Urinary bladder (tissue), 4 donors: ENCODE measurements around the gene MCUB. TPM values are rescaled to one million over a fixed set of nuclear protein-coding genes. Genes with fewer than 3 reads are reported as not detected.
A peak's percentile ranks its signal among the peaks of the same experiment; 100 is the strongest.
"Not testable (repeated sequence)": the region's sequence is repeated elsewhere in the genome, so short reads cannot be mapped to it uniquely, and the experiment has no call there.

Source experiments
- DNase-seq: peaks from one replicate; pipeline ENCODE4 v3.0.0-alpha.2; 2015; ENCODE audit errors: extremely low spot score
- H3K27ac ChIP-seq: one replicate; pipeline ENCODE4 v1.5.1; 2013; ENCODE audit warnings: low read depth, mild to moderate bottlenecking, moderate library complexity
- H3K36me3 ChIP-seq: one replicate; pipeline ENCODE4 v1.6.1; 2013; ENCODE audit warnings: mild to moderate bottlenecking, moderate library complexity; ENCODE audit not compliant: insufficient read depth
- H3K4me1 ChIP-seq: one replicate; pipeline ENCODE4 v1.6.1; 2013; ENCODE audit warnings: mild to moderate bottlenecking, moderate library complexity; ENCODE audit not compliant: insufficient read depth
- H3K4me3 ChIP-seq: one replicate; pipeline ENCODE4 v1.5.1; 2013; ENCODE audit warnings: low read depth, low read length
- WGBS: extraction: QIAGEN DNeasy Blood & Tissue Kit; methylation state at CpG from one replicate; pipeline ENCODE4 v1.1.7; 2013; 5-methylcytosine and 5-hydroxymethylcytosine counted together
- polyA plus RNA-seq: library from polyadenylated mRNA; stranded (reverse); fragments of 200-250 nt; gene quantifications from one replicate; pipeline ENCODE4 v1.2.3, GENCODE V29; 2013
- total RNA-seq: library from RNA; depleted of rRNA; stranded (reverse); fragments of >200 nt; gene quantifications from one replicate; pipeline ENCODE4 v1.2.3, GENCODE V29; 2014
- donor health status: healthy with polysubstance abuse.
- donor health status: healthy.

The MCUB gene
- total and polyA plus RNA-seq, 2 donors, result 13.5 to 15.2 TPM

DNA sequence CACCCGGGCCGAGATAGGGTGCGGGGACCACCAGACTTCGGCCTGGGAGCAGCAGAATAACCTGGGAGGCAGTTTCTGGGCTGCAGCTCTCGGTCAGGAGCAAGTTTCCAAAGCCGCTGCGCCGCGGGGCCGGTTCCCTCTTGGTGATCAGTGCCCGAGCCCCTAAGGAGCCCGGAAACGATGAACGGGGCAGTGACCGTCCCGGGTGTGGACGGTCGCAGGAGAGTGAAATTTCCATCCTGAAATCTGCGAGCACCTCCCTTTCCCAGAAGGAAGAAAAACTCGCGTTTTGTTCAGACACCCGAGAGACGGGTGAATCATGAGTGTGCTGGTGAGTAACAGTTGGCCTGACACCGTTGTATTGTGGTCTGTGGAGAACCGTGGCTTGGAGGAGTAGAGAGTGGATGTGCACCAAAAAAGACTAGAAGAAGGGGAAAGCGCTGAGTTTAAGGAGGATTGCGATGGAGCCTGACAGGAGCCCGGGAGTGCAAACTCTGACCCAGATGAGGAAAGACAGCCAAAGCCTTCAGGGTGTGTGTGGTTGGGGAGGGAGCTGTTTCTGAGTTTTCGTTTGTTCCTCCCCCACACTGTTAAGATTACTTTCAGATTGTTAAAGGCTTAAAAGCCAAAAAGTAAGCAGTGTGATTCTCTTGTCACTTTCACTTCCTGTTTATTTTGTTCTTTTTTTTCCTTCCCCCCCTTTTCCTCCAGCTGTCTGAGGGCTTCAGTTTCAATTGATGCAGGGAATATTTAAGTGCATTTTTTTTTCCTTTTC is 828 bp downstream of the MCUB start:
- H3K27ac ChIP-seq, result peak overlapping the region; percentile 71
- no peak for DNase-seq
- no peaks in the 10 kb centered on the region for H3K36me3 ChIP-seq
- WGBS, result under 1% methylated on average over 29 of the region's 29 CpGs
- no peaks in the 10 kb centered on the region for H3K4me1 ChIP-seq
- H3K4me3 ChIP-seq, result peak overlapping the region; percentile 64

DNA sequence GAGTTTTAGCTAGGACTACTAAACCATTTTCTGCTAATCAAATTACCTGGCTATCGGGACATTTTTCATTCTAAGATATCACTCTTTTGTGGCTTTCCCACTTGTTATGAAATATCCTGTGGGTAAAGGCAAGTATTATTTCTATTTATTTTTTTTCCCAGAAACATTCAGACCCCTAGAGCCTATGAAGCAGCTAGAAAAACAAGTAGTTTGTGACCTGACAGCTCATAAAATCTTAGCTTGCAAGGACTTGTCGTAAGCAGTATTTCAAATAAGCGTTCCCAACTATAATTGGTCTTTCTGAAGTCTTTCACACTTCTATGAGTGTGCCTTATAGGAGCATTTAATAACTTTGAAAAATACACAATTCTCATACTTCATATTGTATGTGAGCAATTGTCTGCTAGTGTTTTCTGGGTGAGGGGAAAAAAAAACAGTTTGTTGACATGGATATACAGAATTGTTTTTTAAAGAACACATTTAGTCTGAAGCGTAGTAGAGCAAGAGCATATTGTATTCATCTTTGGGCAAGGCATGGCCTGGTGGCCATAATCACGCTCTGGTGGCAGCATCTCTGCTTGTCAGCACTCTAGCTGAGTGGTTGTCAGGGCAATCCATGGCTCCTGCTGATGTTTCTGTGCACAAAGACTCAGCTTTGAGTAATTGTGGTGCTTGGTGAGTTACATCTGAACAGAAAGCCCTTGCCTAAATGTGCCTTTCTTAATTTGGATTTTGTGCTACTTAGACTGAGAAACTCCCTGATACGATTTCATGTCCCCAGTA is 2.6 kb downstream of the MCUB start:
- H3K36me3 ChIP-seq, result no peaks in the 10 kb centered on the region
- no peaks in the 10 kb centered on the region for H3K4me1 ChIP-seq
- WGBS, result 92% methylated on average over 6 of the region's 6 CpGs
- no peak overlapping the region for H3K4me3 ChIP-seq
- H3K27ac ChIP-seq, result no peak overlapping the region
- DNase-seq, result no peak

DNA sequence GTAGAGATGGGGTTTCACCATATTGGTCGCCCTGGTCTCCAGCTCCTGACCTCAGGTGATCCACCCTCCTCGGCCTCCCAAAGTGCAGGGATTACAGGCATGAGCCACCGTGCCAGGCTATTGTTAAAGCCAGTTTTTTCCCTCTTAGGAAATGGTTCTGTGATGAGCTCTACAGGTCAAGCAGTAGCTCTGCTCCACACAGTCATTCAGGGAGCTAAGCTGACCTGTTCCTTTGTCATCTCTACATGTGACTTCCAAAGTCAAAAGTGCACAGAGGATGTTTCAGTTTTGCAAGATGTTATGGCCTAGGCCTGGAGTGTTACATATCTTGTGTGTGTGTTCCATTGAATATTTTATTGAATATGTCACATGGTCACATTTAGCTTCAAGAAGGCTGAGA is 11.4 kb downstream of the MCUB start:
- Histone ChIP-seq H3K4me3 (no peak overlapping the region), H3K36me3 (no peaks in the 10 kb centered on the region), H3K4me1 (no peaks in the 10 kb centered on the region), H3K27ac (no peak overlapping the region)
- no peak for DNase-seq
- WGBS, result 98% methylated on average over 3 of the region's 3 CpGs

DNA sequence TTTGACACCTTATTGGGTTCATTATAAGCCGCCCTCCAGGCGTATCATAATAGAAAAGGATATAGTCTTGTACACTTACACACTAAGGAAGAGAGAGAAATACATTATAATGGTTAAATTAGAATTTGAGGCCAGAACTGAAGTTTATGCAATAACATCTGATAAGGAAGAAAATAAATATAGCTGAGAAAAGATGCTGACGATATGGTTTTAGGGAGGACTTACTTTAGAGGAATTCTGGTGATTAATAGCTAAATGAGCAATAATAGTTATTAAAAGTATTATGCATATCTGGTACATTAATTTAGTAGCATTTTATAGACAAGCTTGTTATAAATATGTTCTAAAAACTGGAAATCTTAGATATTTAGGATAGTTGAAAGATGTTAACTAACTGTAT is 12.1 kb downstream of the MCUB start:
- no peaks in the 10 kb centered on the region for H3K4me1 ChIP-seq
- H3K27ac ChIP-seq, result no peak overlapping the region
- no peaks in the 10 kb centered on the region for H3K36me3 ChIP-seq
- no peak overlapping the region for H3K4me3 ChIP-seq
- 86% methylated on average over 3 of the region's 3 CpGs for WGBS
- no peak for DNase-seq

DNA sequence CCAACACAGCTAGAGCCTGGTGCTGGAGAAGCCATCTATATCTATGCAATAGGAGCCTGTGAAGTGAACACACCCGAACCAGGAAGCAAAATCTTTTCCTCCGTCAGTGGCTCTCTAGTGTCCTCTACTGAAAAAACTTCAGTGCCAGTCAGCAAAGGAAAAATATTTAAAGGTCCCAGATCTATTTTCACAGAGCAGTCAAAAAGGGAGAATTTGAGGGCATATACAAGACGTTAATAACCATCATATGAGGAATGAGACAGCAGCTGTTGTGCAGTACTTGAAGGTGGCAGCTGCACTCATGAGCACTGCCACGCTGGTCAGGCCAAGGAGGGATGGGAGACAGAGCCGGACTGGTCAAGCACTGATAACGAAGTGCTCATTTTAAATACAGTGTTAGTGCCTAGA is 14.4 kb downstream of the MCUB start:
- H3K4me3 ChIP-seq, result no peak overlapping the region
- WGBS, result 68% methylated on average over 6 of the region's 6 CpGs
- no peaks in the 10 kb centered on the region for H3K4me1 ChIP-seq
- no peak overlapping the region for H3K27ac ChIP-seq
- DNase-seq, result no peak
- no peaks in the 10 kb centered on the region for H3K36me3 ChIP-seq

DNA sequence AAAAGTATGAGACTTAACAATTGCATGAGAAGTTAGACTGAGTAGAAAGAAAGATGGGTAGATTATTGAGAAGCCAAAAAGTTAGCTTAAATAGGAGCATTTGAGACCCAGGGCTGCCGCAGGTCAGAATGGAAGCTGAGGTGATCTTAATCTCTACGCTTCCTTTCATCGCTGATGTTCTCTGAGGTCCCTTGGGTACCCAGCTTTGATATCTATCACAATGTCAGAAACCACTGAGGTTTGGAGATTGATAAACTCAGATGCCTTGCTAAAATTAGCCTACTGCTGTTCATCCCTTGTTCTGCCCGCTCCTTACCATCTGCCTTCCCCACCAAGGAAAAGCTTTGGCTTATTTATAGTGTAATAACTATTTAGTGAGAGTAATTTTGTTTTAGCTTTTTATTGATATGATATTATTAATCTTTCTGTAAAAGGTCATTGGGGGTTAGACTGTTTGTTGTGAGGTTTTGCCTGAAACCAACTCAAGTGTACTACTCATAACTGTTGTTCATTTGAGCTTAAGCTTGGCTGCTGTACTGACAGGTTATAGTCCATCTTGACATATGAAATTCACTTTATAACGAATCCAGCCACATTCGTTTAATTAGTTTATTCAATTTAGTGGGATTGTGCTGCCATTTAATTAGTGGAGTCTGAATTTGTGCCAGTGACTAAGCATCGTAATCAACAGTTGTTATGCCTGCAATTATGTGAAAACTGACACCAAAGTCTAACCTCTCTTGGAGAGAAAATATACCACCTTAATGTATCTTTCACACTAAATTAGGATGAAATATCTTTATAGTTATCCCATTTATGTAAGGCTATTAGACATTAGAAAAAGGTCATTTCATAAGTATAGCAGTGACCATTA is 15.1 kb downstream of the MCUB start:
- Histone ChIP-seq H3K27ac (no peak overlapping the region), H3K4me3 (no peak overlapping the region), H3K4me1 (no peaks in the 10 kb centered on the region), H3K36me3 (no peaks in the 10 kb centered on the region)
- no peak for DNase-seq
- 82% methylated on average over 7 of the region's 7 CpGs for WGBS

DNA sequence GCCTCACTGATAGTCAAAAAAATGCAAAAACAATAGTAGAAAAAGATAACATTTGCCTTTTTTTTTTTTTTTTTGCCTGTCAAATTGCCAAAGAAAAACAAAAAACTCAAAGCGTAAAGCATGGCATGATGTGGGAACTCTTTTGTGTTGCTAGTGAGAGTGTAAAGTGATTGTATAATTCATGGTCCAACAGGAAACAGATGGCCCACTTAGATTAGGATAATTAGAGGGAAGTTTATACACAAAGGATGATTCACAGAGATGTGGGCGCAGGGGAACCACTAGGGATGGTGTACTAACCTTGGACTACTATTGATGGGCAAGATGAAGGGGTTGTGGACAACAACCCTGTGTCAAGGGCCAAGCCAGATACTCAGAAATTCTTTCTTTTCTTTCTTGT is 16.4 kb downstream of the MCUB start:
- H3K4me3 ChIP-seq, result no peak overlapping the region
- 70% methylated on average over 2 of the region's 2 CpGs for WGBS
- H3K36me3 ChIP-seq, result no peaks in the 10 kb centered on the region
- no peaks in the 10 kb centered on the region for H3K4me1 ChIP-seq
- no peak overlapping the region for H3K27ac ChIP-seq
- no peak for DNase-seq

DNA sequence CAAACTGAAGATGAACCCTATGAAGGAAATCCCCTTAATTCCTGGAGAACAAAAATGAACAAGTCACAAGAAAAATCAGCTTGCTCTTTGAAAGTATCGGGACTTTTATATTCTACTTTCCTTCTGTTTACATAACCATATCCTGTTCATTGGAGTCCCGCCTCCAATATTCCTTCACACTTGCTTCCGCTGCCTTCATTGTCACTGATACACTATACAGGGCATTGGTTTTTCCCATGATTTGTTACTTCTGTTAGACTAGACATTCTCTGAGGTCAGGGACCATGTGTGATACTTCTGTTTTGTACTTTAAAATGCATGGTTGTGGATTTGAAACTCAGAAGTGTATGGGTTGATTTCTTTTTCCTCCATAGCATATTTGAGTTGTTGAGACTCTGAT is 18.8 kb downstream of the MCUB start:
- no peak overlapping the region for H3K4me3 ChIP-seq
- no peak for DNase-seq
- H3K27ac ChIP-seq, result no peak overlapping the region
- WGBS, result 70% methylated on average over 3 of the region's 3 CpGs
- H3K4me1 ChIP-seq, result no peaks in the 10 kb centered on the region
- no peaks in the 10 kb centered on the region for H3K36me3 ChIP-seq

DNA sequence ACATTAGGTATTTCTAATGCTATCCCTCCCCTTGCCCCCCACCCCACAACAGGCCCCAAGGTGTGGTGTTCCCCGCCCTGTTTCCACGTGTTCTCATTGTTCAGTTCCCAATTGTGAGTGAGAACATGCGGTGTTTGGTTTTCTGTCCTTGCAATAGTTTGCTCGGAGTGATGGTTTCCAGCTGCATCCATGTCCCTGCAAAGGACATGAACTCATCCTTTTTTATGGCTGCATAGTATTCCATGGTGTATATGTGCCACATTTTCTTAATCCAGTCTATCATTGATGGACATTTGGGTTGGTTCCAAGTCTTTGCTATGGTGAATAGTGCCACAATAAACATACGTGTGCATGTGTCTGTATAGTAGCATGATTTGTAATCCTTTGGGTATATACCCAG is 20.0 kb downstream of the MCUB start:
- H3K27ac ChIP-seq, DNase-seq, H3K36me3 ChIP-seq, H3K4me3 ChIP-seq, H3K4me1 ChIP-seq: not testable (repeated sequence)
- 94% methylated on average over 5 of the region's 5 CpGs for WGBS

DNA sequence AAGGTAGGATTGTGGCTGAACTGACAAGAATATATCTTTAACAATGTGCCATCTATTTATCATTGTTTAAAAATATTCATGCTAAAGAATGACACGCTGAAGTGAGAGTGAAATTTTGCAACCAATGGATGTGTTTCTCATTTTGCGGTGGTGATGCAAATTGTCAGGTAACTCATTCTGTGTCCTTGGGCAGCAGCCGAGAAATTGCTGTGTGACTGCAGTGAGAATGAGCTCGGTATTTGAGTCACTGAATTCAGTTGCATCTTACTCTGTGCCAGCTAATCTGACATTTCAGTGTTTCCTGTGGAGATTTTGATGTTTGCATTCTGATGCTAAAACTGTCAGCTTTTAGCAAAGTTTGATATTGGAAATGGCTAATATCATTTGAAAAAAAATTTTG is 28.1 kb downstream of the MCUB start:
- Histone ChIP-seq H3K27ac (no peak overlapping the region), H3K4me3 (no peak overlapping the region), H3K4me1 (no peaks in the 10 kb centered on the region), H3K36me3 (no peaks in the 10 kb centered on the region)
- DNase-seq, result no peak
- 80% methylated on average over 4 of the region's 4 CpGs for WGBS

DNA sequence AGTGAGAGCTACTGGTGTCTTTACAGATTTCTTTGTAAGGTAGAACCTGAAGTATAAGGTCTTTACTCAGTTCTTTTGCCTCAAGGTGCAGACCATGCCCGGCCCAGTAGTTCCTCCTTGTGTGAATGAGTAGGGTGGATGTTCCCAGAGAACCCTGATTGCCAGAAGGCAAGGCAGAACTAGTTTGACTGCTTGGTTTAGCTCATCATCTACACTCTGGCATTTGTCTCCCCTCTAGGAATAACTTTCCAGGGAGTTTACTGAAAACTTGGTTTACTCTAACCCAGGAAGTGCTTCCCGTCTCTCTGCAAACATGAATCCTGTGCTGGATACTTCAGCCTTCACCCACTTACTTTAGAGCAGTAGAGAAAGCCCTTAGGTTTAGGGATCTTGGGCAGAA is 29.1 kb downstream of the MCUB start:
- DNase-seq, result no peak
- Histone ChIP-seq H3K4me3 (no peak overlapping the region), H3K36me3 (no peaks in the 10 kb centered on the region), H3K27ac (no peak overlapping the region), H3K4me1 (no peaks in the 10 kb centered on the region)
- WGBS, result 72% methylated on average over 2 of the region's 2 CpGs

DNA sequence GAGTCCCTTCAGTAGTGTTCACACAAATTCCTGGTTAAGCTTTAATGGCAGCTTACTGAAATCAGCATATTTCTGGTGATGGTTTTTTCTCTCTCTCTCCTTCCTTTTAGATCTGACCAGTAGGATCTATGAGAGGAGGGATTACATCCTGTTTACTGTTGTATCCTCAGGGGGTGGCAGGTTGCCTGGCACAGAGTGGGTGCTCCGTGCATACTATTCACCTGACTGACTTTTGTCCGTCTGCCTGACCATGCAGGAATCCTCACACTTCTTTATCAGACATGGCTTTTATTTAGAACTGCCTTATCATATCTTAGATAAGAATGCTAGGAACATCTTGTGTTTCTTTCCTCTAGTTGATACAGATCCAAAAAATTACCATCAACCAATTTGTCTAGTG is 29.6 kb downstream of the MCUB start:
- no peaks in the 10 kb centered on the region for H3K4me1 ChIP-seq
- H3K4me3 ChIP-seq, result no peak overlapping the region

DNA sequence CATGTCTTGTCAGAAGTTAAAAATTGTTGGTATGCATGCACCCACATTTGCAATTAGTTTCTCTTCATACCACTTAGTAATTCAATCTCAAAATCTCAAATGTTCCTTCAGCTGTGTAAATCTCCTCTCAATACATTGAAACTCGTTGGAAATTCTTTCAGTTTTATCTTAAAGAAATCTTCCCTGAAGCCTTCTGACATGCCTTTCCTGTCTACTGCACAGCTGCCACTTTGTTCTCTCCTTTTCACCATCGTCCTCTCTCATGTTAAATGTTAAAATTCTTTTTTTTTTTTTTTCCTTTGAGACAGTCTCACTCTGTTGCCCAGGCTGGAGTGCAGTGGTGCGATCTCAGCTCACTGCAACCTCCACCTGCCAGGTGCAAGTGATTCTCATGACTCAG is 30.9 kb downstream of the MCUB start:
- H3K4me1 ChIP-seq, result no peaks in the 10 kb centered on the region
- no peak for DNase-seq
- H3K36me3 ChIP-seq, result no peaks in the 10 kb centered on the region
- H3K27ac ChIP-seq, result no peak overlapping the region
- WGBS, result 66% methylated on average over 3 of the region's 3 CpGs
- H3K4me3 ChIP-seq, result no peak overlapping the region

More for the DNA sequence above, 29.6 kb downstream of the MCUB start:
- Histone ChIP-seq H3K36me3 (no peaks in the 10 kb centered on the region), H3K27ac (no peak overlapping the region)
- no peak for DNase-seq
- 36% methylated on average over 2 of the region's 2 CpGs for WGBS
